Hindlimb muscle (tissue), 1 donor: Measurements from ENCODE around the gene FGFR3. TPM values are rescaled to one million over a fixed set of nuclear protein-coding genes. Genes with fewer than 3 reads are reported as not detected.

Source experiments
- DNase-seq: peaks from one replicate; pipeline ENCODE4 v3.0.0-alpha.2; 2013
- polyA plus RNA-seq: library from polyadenylated mRNA; unstranded; fragments of 120-200 nt; gene quantifications from one replicate; pipeline ENCODE4 v1.2.1, GENCODE V29; 2013; ENCODE audit not compliant: insufficient read length

Gene FGFR3
- 1.8 TPM for polyA plus RNA-seq

GRCh38 chr4:1792832-1793495, at the start of gene FGFR3:
TSS of gene FGFR3 (plus strand) at chr4:1793293. CDS start at chr4:1793935, 642 bp downstream.
- DNase-seq: peak; percentile 26

DNA sequence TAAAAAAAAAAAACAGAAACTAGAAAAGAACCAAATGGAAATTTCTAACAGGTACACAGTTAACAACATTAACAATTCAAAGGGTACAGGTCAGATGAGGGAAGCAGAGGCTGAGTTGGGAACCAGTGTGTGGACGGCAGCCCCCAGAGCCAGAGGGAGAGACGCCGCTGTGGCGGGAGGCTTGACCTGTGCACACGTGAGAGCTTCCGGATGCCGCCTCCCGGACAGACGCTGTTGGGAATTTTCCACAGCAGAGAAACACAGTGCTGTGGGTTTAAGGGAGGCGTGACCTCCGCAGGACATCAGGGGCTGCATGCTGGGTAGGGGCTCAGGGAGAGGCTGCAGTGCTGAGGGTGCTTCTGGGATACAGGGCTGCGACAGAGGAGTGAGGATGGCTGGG, 49.5 kb upstream of the FGFR3 start:
- DNase-seq: no peak

DNA sequence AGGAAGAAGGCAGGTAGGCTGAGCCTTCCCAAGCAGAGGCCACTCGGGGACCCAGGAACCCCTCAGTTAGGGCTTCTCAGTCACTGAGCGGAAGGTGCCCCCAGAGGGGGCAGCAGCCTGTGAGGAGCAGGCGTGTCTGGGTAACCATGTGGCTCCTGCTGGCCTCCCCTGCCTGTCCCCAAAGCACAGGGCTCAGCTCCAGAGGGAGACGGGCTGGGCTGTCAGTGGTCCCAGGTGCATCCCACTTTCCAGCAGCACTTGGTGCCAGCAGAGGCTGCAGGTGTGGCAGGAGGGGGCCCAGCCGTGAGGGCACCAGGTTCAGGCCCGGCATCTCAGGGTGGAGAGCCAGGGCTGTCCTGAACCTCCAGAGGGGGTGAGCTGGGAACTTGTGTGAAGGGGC, 49.1 kb upstream of the FGFR3 start:
- DNase-seq: no peak

- DNase-seq: no peak
Observed at GRCh38 chr4:1744552-1744951, 48.5 kb upstream of the FGFR3 start.

DNA sequence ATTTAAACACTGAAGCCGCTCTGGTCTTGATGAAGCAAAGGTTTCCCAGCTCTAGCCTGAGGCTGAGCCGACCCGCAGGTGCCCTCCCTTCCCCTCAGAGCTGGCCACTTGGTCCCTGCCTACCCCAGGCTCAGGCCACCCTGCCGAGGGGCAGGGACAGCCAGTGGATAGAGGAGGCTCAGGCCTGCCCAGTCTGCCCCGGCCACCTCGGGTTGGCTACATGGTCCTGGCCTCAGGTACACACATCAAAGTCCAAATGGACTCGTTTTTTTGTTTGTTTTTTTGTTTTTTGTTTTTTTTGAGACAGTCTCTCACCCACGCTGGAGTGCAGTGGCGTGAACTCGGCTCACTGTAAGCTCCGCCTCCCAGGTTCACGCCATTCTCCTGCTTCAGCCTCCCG, 47.9 kb upstream of the FGFR3 start:
- DNase-seq: no peak

DNA sequence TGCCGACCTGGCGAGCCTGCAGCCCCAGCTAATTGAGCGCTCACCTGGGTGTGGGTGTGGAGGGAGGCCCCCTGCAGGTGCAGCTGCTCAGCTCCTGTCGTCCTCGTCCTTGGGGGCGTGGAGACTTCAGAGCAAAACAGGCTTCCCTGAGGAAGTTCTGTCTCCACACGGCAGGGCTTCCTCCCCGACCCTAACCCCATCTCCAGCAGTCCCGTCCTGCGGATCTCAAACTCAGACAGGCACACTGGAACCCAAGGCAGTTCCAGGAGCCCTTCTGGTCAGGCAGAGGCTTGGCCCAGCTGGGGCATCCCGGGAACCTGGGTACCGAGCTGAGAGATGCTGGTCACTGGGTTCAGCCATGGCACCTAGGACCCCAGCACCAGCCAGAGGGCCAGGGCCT, 47.4 kb upstream of the FGFR3 start:
- no peak for DNase-seq

- peak; percentile 53 for DNase-seq
Observed at GRCh38 chr4:1746265-1746691, 46.8 kb upstream of the FGFR3 start.

DNA sequence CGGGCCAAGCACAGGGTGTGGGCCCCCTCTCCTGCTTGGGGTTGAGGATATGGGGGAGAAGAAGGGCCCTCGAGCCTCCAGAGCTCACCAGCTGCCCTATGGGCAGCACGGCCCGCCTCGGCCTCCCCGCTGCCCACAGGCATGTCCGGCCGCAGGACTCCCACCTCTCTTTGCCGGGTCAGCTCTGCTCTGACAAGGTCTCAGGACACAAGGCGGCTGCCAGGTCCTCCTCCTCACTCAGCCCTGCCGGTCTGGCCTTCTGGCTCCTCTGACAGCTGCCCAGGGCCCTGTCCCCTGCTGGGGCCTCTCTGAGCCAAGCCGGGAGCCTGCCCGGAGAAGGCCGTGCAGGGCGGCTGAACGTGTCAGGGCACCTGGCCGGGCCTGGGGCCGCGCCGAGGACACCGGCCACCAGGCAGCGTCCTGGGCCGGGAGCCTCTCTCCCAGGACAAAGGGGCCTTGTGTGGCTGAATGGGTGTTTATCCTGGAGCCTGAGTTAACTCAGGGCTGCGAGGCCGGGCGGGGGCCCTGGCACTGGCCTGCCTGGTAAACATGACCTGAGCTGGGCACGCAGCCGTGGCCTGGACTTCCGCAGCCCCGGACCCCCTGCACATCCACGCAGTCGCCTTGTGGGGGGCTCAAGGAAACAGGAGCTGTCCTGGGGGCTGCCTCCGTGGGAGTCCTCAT, 46.0 kb upstream of the FGFR3 start:
- DNase-seq: no peak

GRCh38 chr4:1747603-1747967, 45.5 kb upstream of the FGFR3 start:
- no peak for DNase-seq

- DNase-seq: peak; percentile 68
Observed at GRCh38 chr4:1748465-1748995, 44.6 kb upstream of the FGFR3 start.

GRCh38 chr4:1749370-1749769, 43.7 kb upstream of the FGFR3 start:
- DNase-seq: no peak

DNA sequence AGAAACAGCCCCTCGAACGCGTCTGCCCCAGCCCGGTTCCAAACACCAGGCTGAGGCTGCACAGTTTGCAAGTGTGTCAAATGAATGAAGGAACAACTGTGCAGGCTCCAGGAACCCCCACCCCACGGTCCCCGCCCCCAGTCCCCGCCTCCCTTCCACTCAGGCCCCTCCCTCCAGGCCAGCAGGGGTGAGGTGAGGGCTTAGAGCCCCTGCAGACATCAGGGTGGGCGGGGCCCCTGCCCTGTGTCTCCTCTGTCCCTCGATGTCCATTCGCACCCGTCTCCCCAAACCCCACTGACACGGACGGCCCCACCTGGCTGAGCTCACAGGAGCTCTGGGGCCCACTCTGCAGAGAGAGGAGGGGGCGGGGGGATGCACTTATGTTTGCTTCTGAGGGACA, 43.3 kb upstream of the FGFR3 start:
- no peak for DNase-seq

DNA sequence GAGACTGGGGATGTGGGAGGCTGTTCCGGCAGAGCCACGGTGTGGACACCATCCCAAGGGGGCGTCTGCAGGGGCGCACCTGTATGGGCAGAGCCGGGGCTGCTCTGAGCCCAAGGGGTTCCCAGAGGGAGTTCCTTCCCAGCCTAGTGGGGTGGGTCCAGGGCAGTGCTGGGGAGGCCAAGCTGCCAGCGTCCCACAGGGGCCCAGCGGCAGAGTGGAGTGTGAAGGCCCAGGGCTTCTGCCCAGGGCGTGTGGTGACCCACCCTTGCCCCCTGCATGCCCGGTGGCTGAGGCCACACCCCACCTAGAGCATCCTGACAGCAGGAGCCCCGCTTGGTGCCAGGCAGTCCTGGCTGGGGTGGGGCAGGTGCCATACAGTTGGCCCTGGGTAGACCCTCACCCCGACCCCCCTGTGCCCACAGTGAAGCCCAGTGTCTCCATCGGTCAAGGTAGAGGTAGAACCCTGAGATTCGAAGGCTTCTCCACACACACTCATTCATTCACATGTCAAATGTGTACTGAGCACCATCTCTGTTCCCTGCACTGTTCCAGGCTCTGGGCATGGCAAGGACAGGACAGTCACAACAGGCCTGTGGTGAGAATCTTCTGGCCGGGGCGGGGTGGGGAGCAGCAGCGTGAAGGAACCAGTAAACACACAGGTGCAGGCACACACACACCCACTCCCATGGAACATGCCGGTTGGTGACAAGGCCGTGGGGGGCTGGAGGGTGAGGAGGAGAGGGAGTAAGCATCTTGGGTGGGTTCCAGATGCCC, 42.5 kb upstream of the FGFR3 start:
- DNase-seq: no peak

- no peak for DNase-seq
Observed at GRCh38 chr4:1751155-1751918, 41.8 kb upstream of the FGFR3 start.

GRCh38 chr4:1751919-1752283, 41.2 kb upstream of the FGFR3 start:
- no peak for DNase-seq

DNA sequence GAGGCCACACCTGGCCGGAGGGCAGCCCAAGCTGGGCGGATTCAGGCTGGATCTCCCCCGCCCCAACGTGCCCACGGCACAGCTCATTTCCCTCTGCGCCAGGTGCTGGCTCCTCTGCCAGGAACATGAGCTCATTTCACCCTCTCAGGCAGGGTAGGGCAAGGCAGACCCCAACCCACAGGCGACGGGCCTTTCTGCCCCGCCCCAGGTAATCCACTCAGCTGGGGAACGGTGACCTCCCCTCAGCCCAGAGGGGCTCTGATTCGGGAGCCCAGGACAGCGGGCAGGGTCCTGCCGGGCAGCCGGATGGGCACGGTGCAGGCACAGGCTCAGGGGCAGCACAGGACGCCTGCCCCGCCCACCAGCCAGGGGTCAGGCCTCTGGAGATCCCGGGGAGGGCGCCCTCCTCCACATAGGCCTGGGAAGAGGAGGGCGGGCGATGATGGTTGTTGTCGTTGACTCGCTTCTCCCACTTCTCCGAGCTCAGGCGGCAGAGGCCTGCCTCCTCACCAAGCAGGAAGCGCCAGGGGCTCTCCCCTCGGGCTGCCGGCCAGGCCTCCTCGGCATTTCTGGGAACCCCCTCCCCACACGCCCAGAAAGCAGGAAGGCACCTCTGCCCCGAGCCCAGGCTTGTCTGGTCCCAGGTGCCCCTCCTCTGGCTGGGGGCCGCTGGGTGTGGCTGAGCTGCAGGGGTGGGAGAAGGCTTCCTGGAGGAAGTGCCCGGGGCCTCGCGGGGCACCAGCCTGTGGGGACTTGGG, 40.6 kb upstream of the FGFR3 start:
- DNase-seq: no peak

GRCh38 chr4:1753294-1753696, 39.8 kb upstream of the FGFR3 start:
- no peak for DNase-seq

- DNase-seq: no peak
Observed at GRCh38 chr4:1753697-1754311, 39.3 kb upstream of the FGFR3 start.

DNA sequence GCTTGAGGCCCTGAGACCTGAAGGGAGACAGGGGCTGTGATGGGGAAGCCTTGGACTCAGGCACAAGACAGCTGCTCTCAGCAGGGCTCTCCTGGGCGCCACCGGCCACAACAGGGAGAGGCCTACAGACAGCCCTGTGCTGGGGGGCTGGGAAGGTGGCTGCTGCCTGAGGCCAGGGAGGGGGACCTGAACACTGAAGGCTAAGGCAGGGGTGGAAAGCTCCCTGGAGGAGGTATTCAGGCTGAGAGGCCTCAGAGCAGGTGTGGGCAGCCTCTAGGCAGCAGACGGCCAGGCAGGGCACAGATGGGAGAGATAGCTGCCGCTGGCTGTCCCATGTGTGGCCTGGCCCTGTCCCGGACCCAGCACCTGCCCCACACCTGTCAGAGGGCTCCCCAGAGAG, 38.8 kb upstream of the FGFR3 start:
- no peak for DNase-seq

GRCh38 chr4:1755297-1755696, 37.8 kb upstream of the FGFR3 start:
- DNase-seq: no peak

DNA sequence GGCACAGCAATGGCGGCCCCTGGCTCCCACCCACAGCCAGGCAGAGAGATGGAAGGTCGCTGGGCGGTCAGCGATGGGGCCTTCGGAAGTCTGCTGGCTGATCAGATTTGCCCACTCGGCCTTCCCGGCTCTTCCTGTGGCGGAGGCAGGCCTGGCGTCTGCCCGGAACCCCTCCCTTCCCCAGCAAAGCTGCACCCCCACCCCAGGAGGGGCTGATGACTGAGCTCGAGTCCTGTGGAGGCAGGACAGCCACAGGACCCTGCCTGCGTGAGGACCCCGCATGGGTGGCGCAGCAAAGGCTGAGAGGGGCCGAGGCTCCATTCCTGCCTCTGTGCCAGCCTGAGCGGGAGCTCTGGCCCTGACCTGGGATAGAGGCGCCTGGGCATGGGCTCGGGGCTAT, 37.0 kb upstream of the FGFR3 start:
- no peak for DNase-seq
